Adipocyte (in vitro differentiated cells): ENCODE results near the gene DNAJC7.

Experiments used
- DNase-seq: peaks from one replicate; pipeline ENCODE4 v3.0.0-alpha.2; 2015; ENCODE audit warnings: low read depth
- H3K27me3 ChIP-seq: replicated peaks from 2 replicates; pipeline ENCODE4 v1.7.0; 2013; ENCODE audit warnings: mild to moderate bottlenecking, low read length, moderate library complexity; ENCODE audit not compliant: control insufficient read depth, insufficient read depth
- H3K36me3 ChIP-seq: 2 replicates; pipeline ENCODE4 v1.7.0; 2013; ENCODE audit warnings: low read length, mild to moderate bottlenecking, moderate library complexity; ENCODE audit not compliant: control insufficient read depth, insufficient read depth, severe bottlenecking
- H3K4me1 ChIP-seq: 2 replicates; pipeline ENCODE4 v1.7.0; 2013; ENCODE audit warnings: mild to moderate bottlenecking, low read length, moderate library complexity; ENCODE audit not compliant: control insufficient read depth, insufficient read depth
- H3K4me3 ChIP-seq: 2 replicates; pipeline ENCODE4 v1.7.0; 2013; ENCODE audit warnings: mild to moderate bottlenecking, low read length, moderate library complexity
- H3K9ac ChIP-seq: 2 replicates; pipeline ENCODE4 v1.7.0; 2013; ENCODE audit warnings: mild to moderate bottlenecking, low read length, moderate library complexity
- H3K9me3 ChIP-seq: 2 replicates; pipeline ENCODE4 v1.7.0; 2013; ENCODE audit warnings: mild to moderate bottlenecking, low read length, moderate library complexity; ENCODE audit not compliant: control insufficient read depth

The DNAJC7 gene

DNA sequence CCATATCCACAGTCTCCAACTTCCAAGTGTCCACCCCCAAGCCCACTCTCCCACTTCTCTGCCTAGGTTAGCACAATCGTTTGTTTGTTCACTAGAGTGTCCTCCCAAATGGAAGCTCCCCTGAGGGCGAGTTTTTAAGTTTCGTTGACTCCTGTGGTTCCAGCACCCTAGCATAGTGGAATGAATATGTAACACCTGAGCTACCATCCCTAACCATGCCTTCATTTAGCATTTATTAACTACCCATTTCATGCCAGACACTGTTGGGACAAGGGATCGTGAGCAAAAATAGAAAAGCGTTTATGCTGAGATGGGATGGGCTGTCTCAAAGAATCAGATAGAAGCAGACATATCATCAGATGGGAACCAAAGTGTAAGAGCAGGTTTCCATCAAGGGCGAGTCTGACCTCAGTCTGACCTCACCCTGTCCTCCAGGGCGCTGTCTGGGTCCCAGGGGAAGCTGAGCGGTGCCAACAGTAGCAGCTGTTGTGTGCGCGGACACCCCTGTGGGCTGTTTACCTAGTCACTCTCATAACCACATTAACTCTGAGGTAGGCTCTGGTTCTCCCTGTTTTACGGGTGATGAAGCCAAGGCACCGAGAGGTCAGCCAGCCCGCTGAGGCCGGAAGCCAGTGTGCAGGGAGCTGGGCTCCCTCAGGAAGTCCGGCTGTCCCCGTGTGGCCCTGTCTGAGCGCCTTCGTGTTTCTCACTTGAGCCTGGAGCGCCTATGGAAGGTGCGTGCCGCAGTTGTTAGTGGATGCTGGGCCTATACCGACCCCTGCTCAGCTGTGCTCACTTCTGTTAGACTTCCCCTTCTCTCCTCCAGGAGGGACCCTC, 44.5 kb downstream of the DNAJC7 start:
- H3K27me3 ChIP-seq, result no peaks in the 10 kb centered on the region
- peaks cover 42% of the 10 kb centered on the region for H3K4me1 ChIP-seq
- no peak overlapping the region for H3K4me3 ChIP-seq
- H3K9me3 ChIP-seq, result no peaks in the 10 kb centered on the region
- no peak for DNase-seq
- peak overlapping the region; percentile 28 for H3K9ac ChIP-seq
- H3K36me3 ChIP-seq, result peaks cover 85% of the 10 kb centered on the region

DNA sequence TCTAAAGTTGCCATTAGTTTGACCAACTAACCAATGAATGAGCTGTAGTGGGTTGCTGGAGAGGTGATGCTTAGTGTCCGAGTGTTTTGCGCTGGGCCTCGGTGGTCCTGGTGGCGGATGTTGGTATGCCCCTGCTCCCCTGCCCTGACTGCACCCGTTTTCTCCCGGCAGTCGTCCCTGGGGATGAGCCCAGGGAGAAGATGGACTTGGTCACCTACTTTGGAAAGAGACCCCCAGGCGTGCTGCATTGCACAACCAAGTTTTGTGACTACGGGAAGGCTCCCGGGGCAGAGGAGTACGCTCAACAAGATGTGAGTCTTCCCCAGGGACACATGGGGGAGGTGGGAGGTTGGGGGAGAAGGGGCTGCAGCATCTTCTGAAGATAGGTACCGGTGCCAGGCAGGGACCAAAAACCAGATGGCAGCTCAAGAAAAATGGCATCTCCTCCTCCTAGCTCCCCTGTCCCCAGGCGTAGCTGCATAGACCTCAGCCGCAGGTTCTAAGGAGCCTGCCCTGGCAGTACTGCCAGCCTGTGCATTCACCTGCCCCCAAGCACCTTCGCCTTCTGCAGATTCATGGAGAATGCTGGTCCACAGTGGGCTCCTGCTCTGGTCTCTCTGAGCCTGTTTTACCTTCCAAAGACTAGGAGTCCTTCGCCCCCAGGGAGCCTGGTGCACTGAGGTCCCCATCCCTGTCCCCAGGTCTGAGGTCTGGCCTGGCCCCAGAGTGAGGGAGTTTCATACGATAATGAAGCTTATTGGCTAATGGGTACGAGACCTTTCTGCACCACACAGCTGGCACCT, 45.3 kb downstream of the DNAJC7 start:
- no peak overlapping the region for H3K4me3 ChIP-seq
- H3K36me3 ChIP-seq, result peaks cover 76% of the 10 kb centered on the region
- peaks cover 37% of the 10 kb centered on the region for H3K4me1 ChIP-seq
- H3K27me3 ChIP-seq, result no peaks in the 10 kb centered on the region
- H3K9me3 ChIP-seq, result no peaks in the 10 kb centered on the region
- H3K9ac ChIP-seq, result no peak overlapping the region
- DNase-seq, result no peak

DNA sequence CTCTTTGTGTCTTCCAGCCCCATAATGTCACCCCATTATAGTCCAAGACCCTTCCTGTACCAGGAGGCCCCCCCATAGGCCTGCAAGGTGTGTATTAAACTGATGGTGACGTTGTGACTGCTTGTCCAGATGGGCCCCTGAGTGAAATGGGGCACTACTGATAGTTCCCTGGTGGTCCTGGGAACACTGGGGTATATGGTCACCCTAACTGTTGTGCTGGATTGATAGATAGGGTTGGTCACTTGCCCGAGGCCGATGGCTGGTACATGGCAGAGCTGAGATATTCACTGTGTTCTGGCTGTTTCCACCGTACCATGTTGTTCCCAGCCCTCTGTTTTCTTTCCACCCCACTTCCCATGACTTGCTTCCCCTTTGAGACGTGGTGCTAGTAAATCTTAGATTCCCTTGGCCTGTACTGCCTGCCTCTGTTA, 46.3 kb downstream of the DNAJC7 start:
- no peak overlapping the region for H3K4me3 ChIP-seq
- H3K4me1 ChIP-seq, result peaks cover 30% of the 10 kb centered on the region
- peaks cover 67% of the 10 kb centered on the region for H3K36me3 ChIP-seq
- no peaks in the 10 kb centered on the region for H3K9me3 ChIP-seq
- no peak for DNase-seq
- H3K9ac ChIP-seq, result no peak overlapping the region
- H3K27me3 ChIP-seq, result no peaks in the 10 kb centered on the region

DNA sequence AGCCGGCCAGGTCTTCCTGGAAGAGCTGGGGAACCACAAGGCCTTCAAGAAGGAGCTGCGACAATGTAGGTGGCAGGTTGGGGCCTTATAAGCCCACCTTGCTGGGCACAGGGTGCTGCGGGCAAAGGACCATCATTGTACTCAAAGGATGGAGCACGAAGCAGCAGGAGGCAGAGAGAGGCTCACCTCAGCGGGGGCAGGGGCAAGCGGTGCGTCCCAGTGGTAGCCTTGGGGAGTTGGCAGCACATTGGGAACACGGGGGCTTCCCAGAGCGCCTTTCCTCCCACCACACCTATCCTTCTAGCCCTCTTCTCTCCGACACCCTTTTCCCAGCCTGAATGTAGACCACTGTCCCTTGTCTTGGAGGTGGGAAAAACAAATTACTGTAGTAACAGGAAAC, 48.6 kb downstream of the DNAJC7 start:
- Histone ChIP-seq H3K4me3 (no peak overlapping the region), H3K4me1 (peaks cover 28% of the 10 kb centered on the region), H3K36me3 (peaks cover 45% of the 10 kb centered on the region), H3K9ac (no peak overlapping the region), H3K9me3 (no peaks in the 10 kb centered on the region), H3K27me3 (no peaks in the 10 kb centered on the region)
- DNase-seq, result no peak

DNA sequence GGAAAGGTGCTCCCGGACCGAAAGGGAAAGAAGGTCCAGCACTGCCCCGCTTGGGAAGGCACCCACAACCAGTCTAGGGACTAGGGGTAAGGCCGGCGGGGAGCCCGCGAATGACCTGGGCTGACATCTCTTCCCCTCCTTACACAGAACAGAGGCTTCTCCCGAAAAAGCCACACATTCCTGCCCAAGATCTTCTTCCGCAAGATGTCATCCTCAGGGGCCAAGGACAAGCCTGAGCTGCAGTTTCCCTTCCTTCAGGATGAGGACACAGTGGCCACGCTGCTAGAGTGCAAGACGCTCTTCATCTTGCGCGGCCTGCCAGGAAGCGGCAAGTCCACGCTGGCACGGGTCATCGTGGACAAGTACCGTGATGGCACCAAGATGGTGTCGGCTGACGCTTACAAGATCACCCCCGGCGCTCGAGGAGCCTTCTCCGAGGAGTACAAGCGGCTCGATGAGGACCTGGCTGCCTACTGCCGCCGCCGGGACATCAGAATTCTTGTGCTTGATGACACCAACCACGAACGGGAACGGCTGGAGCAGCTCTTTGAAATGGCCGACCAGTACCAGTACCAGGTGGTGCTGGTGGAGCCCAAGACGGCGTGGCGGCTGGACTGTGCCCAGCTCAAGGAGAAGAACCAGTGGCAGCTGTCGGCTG, 49.2 kb downstream of the DNAJC7 start:
- no peaks in the 10 kb centered on the region for H3K9me3 ChIP-seq
- peaks cover 31% of the 10 kb centered on the region for H3K4me1 ChIP-seq
- no peak for DNase-seq
- no peaks in the 10 kb centered on the region for H3K27me3 ChIP-seq
- peaks cover 38% of the 10 kb centered on the region for H3K36me3 ChIP-seq
- H3K4me3 ChIP-seq, result peak overlapping the region; percentile 94
- peak overlapping the region; percentile 98 for H3K9ac ChIP-seq

DNA sequence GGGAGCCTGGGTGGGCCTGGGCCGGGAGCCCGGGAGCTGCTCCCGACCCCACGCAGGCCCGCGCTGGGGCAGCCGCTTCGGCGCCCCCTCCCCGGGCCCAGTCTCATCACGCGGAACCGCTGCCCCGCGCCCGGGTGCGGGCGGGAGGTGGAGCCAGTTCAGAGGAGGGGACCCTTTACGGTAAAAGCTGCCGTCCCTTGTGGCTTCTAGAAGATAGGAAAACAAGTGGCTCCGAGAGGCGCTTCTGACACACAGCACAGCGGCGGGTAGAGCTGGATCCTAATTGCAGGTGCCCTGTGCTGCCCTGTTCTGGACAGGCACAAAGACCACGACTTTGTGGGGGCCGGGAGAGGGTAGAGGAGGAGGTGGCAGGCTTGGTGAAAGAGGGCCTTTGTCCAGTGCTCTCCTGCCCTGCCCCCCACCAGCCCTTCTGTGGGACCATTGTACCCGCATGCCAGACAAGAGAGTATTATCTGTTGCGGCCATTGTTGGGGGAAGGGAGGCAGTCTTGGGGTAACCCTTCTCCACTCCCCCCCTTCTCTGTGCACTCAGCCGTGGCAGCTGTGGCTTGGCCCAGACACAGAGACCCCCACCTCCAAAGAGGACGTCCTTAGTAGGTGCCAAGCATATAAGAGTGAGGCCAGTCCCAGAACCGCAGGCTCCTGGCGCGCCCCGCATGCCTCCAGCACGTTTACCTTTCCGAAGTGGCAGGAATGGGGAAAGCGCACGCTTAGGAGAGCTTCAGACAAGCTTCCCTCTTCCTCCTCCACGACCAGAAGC, 49.9 kb downstream of the DNAJC7 start:
- peak overlapping the region; percentile 94 for H3K4me3 ChIP-seq
- H3K4me1 ChIP-seq, result peaks cover 36% of the 10 kb centered on the region
- H3K9ac ChIP-seq, result peak overlapping the region; percentile 98
- H3K27me3 ChIP-seq, result no peaks in the 10 kb centered on the region
- no peaks in the 10 kb centered on the region for H3K9me3 ChIP-seq
- H3K36me3 ChIP-seq, result peaks cover 31% of the 10 kb centered on the region
- peak; percentile 9 for DNase-seq

DNA sequence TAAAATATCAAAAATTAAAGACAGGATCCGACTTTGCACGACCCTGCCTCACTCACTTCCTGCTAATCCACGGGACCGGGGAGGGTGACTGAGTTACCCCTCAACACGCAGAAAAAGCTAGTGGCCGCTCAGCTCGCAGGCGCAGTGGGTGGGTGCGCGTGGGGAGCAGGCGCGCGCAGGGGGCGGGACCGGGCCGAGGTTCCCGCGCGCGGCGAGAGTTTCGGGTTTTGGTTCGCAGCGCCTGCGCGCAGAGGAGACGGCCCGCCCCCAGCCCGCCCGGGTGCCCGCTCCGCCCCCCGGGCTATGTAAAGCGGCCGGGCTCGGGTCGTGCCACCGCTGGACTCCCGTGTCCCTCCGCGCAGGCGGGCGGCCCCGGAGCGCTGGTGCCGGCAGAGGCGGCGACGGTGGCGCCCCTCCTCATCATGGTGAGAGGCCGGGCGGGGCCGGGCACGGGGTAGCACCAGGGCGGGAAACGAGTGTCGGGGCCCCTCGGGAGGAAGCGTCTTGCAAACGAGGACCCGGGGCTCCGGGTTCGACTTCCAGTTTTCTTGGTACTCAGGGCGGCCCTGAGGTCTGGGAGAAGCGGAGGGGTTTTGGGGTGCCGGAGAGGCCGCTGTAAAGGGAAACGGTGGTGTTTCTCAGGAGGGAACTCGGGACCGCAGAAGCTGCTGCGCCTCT, 50.6 kb downstream of the DNAJC7 start, which contains the start of gene CNP:
CNP (plus strand) TSS at position 333 of the 678 bp plus-strand sequence; CDS start at position 423, 90 bp downstream.
- Histone ChIP-seq H3K27me3 (peaks cover 5% of the 10 kb centered on the region), H3K9ac (peak within 1 kb of the TSS; percentile 98), H3K9me3 (no peaks in the 10 kb centered on the region), H3K36me3 (peaks cover 24% of the 10 kb centered on the region), H3K4me3 (peak within 1 kb of the TSS; percentile 94), H3K4me1 (peaks cover 36% of the 10 kb centered on the region)
- peak; percentile 98 for DNase-seq

DNA sequence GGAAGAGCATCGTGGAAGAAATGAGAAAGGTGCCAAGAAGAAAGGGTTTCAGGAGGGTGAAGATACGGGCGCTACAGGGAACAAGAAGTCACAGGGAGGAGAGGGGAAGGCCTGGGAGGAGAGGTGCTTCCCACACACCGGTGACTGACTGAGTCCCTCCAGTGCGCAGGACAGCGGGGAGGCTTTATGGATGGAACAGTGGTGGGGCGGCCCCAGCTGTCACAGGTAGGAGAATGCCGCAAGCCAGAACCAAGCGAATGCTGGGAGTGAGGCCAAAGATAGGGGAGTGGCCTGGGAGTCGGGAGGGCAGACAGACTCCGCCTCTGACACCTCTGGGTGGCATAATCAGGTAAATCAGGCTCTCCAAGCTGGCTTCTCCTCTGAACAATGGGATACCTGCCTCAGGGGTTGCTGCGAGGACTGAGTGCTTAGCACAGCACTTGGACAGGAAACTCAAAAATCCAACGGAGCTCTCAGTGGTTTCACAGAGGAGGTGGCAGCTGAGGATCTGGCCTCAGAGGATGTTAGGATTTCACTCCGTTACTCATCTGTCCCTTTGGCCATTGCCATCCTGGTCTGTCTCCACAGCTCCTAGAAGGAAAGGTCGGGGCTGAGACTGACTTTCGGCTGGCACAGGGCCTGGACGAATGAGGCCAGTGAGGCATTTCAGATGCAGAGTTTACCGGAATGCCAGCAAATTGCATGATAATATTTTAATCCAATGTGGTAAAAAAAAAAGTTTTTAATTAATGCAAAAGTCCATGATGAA, 51.4 kb downstream of the DNAJC7 start:
- H3K36me3 ChIP-seq, result peaks cover 20% of the 10 kb centered on the region
- peaks cover 36% of the 10 kb centered on the region for H3K4me1 ChIP-seq
- H3K9me3 ChIP-seq, result no peaks in the 10 kb centered on the region
- H3K27me3 ChIP-seq, result peaks cover 6% of the 10 kb centered on the region
- peak overlapping the region; percentile 94 for H3K4me3 ChIP-seq
- peak overlapping the region; percentile 98 for H3K9ac ChIP-seq
- peak; percentile 65 for DNase-seq

DNA sequence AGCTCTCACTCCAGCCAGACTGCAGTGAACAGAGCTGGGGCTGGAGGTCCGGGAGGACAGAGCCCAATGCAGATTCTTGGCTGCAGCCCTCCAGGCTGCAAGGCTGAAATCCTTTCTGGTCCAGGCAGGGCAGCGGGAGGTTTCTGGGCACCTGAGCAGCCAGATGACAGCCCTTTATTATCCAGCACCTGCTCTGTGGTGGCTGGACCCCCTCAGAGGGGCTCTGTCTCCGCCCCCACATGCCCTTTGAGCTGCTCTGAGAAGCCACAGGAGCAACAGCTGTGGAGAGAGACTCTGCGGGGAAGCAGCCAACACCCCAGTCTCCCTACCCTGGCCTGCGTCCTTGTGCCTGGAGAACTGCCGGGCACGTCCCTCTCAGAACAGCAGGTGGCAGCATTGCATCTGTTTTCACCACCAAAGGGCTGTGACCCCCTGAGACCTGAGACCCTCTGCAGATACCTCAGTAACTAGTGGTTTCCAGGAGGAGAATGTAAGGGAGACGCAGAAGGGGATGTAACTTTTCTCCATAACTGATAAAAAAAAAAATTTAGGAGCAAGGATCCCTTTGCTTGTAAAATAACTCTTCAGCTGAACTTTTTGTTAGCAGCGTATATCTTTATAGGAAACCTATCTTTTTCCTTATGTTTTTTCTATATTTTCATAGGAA, 54.3 kb downstream of the DNAJC7 start:
- H3K4me3 ChIP-seq, result no peak overlapping the region
- H3K27me3 ChIP-seq, result peaks cover 6% of the 10 kb centered on the region
- H3K36me3 ChIP-seq, result peaks cover 1% of the 10 kb centered on the region
- peak; percentile 85 for DNase-seq
- H3K9me3 ChIP-seq, result no peaks in the 10 kb centered on the region
- peaks cover 32% of the 10 kb centered on the region for H3K4me1 ChIP-seq
- no peak overlapping the region for H3K9ac ChIP-seq
